MG63 (cell line): ENCODE measurements around the gene MYL9. TPM values are rescaled to one million over a fixed set of nuclear protein-coding genes. Genes with fewer than 3 reads are reported as not detected.

ENCODE experiments used
- DNase-seq: peaks from one replicate; pipeline ENCODE4 v3.0.0-alpha.2; 2020
- H3K27me3 ChIP-seq: fragments of 250-450 bp; sonication (Bioruptor Pico); 2 replicates; pipeline ENCODE4 v1.5.1; 2020; ENCODE audit warnings: mild to moderate bottlenecking, moderate library complexity
- H3K36me3 ChIP-seq: fragments of 250-450 bp; sonication (Bioruptor Pico); 2 replicates; pipeline ENCODE4 v1.5.1; 2020; ENCODE audit warnings: mild to moderate bottlenecking, moderate library complexity
- H3K4me3 ChIP-seq: fragments of 250-450 bp; sonication (Bioruptor Pico); 2 replicates; pipeline ENCODE4 v1.5.1; 2020; ENCODE audit warnings: mild to moderate bottlenecking, moderate library complexity
- H3K9me3 ChIP-seq: fragments of 250-450 bp; sonication (Bioruptor Pico); 2 replicates; pipeline ENCODE4 v1.5.1; 2020; ENCODE audit warnings: mild to moderate bottlenecking, moderate library complexity
- total RNA-seq: library from RNA; depleted of rRNA; stranded (reverse); fragments of >200 nt; shearing (Covaris generic); gene quantifications from 2 replicates; pipeline ENCODE4 v1.2.3, GENCODE V29; 2014; ENCODE audit warnings: low replicate concordance; rRNA removed

The MYL9 gene
- total RNA-seq: 1.3 TPM in 1 of 2 replicates, not detected in the other

GRCh38 chr20:36541227-36541767 lies at the start of gene MYL9:
Gene MYL9 (plus strand): TSS chr20:36541519. CDS start chr20:36544885, 3,366 bp downstream.
- no peaks in the 10 kb centered on the region for H3K27me3 ChIP-seq
- DNase-seq: peak; percentile 70
- H3K4me3 ChIP-seq: peak within 1 kb of the TSS; percentile 48
- H3K9me3 ChIP-seq: no peaks in the 10 kb centered on the region
- no peaks in the 10 kb centered on the region for H3K36me3 ChIP-seq

GRCh38 chr20:36491901-36492617 lies 49.3 kb upstream of the MYL9 start:
- Histone ChIP-seq H3K4me3 (no peak overlapping the region), H3K36me3 (peaks cover 74% of the 10 kb centered on the region), H3K27me3 (no peaks in the 10 kb centered on the region), H3K9me3 (no peaks in the 10 kb centered on the region)
- DNase-seq: peak; percentile 50

- no peak overlapping the region for H3K4me3 ChIP-seq
- peaks cover 79% of the 10 kb centered on the region for H3K36me3 ChIP-seq
- H3K27me3 ChIP-seq: no peaks in the 10 kb centered on the region
- no peaks in the 10 kb centered on the region for H3K9me3 ChIP-seq
- peak; percentile 31 for DNase-seq
These were observed 48.1 kb upstream of the MYL9 start for GRCh38 chr20:36493051-36493800.

- DNase-seq: peak; percentile 83
These were observed 47.6 kb upstream of the MYL9 start for GRCh38 chr20:36493801-36494114.

GRCh38 chr20:36496707-36497669 lies 44.3 kb upstream of the MYL9 start:
- Histone ChIP-seq H3K36me3 (peaks cover 91% of the 10 kb centered on the region), H3K27me3 (no peaks in the 10 kb centered on the region)
- no peak for DNase-seq

More at GRCh38 chr20:36493801-36494114, 47.6 kb upstream of the MYL9 start:
- Histone ChIP-seq H3K36me3 (peaks cover 85% of the 10 kb centered on the region), H3K9me3 (no peaks in the 10 kb centered on the region), H3K27me3 (no peaks in the 10 kb centered on the region), H3K4me3 (no peak overlapping the region)

GRCh38 chr20:36497856-36498255 lies 43.5 kb upstream of the MYL9 start:
- no peaks in the 10 kb centered on the region for H3K27me3 ChIP-seq
- no peak for DNase-seq
- H3K4me3 ChIP-seq: no peak overlapping the region
- peaks cover 83% of the 10 kb centered on the region for H3K36me3 ChIP-seq
- no peaks in the 10 kb centered on the region for H3K9me3 ChIP-seq

More at GRCh38 chr20:36496707-36497669, 44.3 kb upstream of the MYL9 start:
- H3K4me3 ChIP-seq: no peak overlapping the region
- no peaks in the 10 kb centered on the region for H3K9me3 ChIP-seq

- H3K27me3 ChIP-seq: no peaks in the 10 kb centered on the region
- peaks cover 80% of the 10 kb centered on the region for H3K36me3 ChIP-seq
- no peaks in the 10 kb centered on the region for H3K9me3 ChIP-seq
- H3K4me3 ChIP-seq: no peak overlapping the region
- DNase-seq: no peak
These were observed 42.7 kb upstream of the MYL9 start for GRCh38 chr20:36498386-36499179.

GRCh38 chr20:36499211-36499610 lies 42.1 kb upstream of the MYL9 start:
- Histone ChIP-seq H3K9me3 (no peaks in the 10 kb centered on the region), H3K36me3 (peaks cover 81% of the 10 kb centered on the region), H3K27me3 (no peaks in the 10 kb centered on the region), H3K4me3 (no peak overlapping the region)
- DNase-seq: no peak

GRCh38 chr20:36499723-36500501 lies 41.4 kb upstream of the MYL9 start:
- Histone ChIP-seq H3K27me3 (no peaks in the 10 kb centered on the region), H3K9me3 (no peaks in the 10 kb centered on the region), H3K36me3 (peaks cover 83% of the 10 kb centered on the region), H3K4me3 (no peak overlapping the region)
- no peak for DNase-seq

GRCh38 chr20:36501367-36502006 lies 39.8 kb upstream of the MYL9 start:
- no peaks in the 10 kb centered on the region for H3K9me3 ChIP-seq
- no peak for DNase-seq
- peaks cover 74% of the 10 kb centered on the region for H3K36me3 ChIP-seq
- H3K27me3 ChIP-seq: no peaks in the 10 kb centered on the region
- H3K4me3 ChIP-seq: no peak overlapping the region

- peaks cover 73% of the 10 kb centered on the region for H3K36me3 ChIP-seq
- no peak for DNase-seq
- no peak overlapping the region for H3K4me3 ChIP-seq
- no peaks in the 10 kb centered on the region for H3K9me3 ChIP-seq
- H3K27me3 ChIP-seq: no peaks in the 10 kb centered on the region
These were observed 37.0 kb upstream of the MYL9 start for GRCh38 chr20:36504295-36504694.

- DNase-seq: no peak
- Histone ChIP-seq H3K9me3 (no peaks in the 10 kb centered on the region), H3K4me3 (no peak overlapping the region), H3K27me3 (no peaks in the 10 kb centered on the region), H3K36me3 (peaks cover 67% of the 10 kb centered on the region)
These were observed 35.1 kb upstream of the MYL9 start for GRCh38 chr20:36506253-36506652.

GRCh38 chr20:36507746-36508145 lies 33.6 kb upstream of the MYL9 start:
- Histone ChIP-seq H3K27me3 (no peaks in the 10 kb centered on the region), H3K9me3 (no peaks in the 10 kb centered on the region), H3K36me3 (peaks cover 72% of the 10 kb centered on the region), H3K4me3 (no peak overlapping the region)
- DNase-seq: no peak

- H3K9me3 ChIP-seq: no peaks in the 10 kb centered on the region
- peaks cover 69% of the 10 kb centered on the region for H3K36me3 ChIP-seq
- no peaks in the 10 kb centered on the region for H3K27me3 ChIP-seq
- no peak overlapping the region for H3K4me3 ChIP-seq
- DNase-seq: no peak
These were observed 22.2 kb upstream of the MYL9 start for GRCh38 chr20:36519012-36519719.
